RWPE2 (cell line): ENCODE data around the gene CCDC106.

ENCODE experiments used
- ATAC-seq: fragments of 200-7000 bp; cut with Tn5 transposase; 3 replicates; pipeline ENCODE4 v1.9.1; 2021; ENCODE audit warnings: low read depth
- DNase-seq: peaks from one replicate; pipeline ENCODE4 v3.0.0-alpha.2; 2020; ENCODE audit warnings: low spot score
- H3K27ac ChIP-seq: fragments of 450-650 bp; 2 replicates; pipeline ENCODE4 v1.5.1; 2017; ENCODE audit warnings: mild to moderate bottlenecking; ENCODE audit not compliant: poor library complexity, severe bottlenecking
- H3K27me3 ChIP-seq: fragments of 250-450 bp; sonication (Bioruptor Pico); 2 replicates; pipeline ENCODE4 v1.5.1; 2021; ENCODE audit warnings: mild to moderate bottlenecking, moderate library complexity; ENCODE audit not compliant: insufficient read depth, poor library complexity, severe bottlenecking
- H3K36me3 ChIP-seq: fragments of 250-450 bp; sonication (Bioruptor Pico); 2 replicates; pipeline ENCODE4 v1.5.1; 2020; ENCODE audit warnings: low read depth, mild to moderate bottlenecking, moderate library complexity
- H3K4me1 ChIP-seq: fragments of 250-450 bp; sonication (Bioruptor Pico); 2 replicates; pipeline ENCODE4 v1.5.1; 2021; ENCODE audit warnings: mild to moderate bottlenecking, moderate library complexity; ENCODE audit not compliant: insufficient read depth, poor library complexity, severe bottlenecking
- H3K4me3 ChIP-seq: fragments of 250-450 bp; sonication (Bioruptor Pico); 2 replicates; pipeline ENCODE4 v1.5.1; 2021; ENCODE audit warnings: mild to moderate bottlenecking, moderate library complexity; ENCODE audit not compliant: severe bottlenecking
- H3K9me3 ChIP-seq: fragments of 250-450 bp; sonication (Bioruptor Pico); 2 replicates; pipeline ENCODE4 v1.5.1; 2021; ENCODE audit warnings: mild to moderate bottlenecking, moderate library complexity; ENCODE audit not compliant: severe bottlenecking
- CTCF ChIP-seq: fragments of 450-650 bp; IDR thresholded peaks from one replicate; pipeline ENCODE4 v1.5.1; 2017; ENCODE audit warnings: mild to moderate bottlenecking, moderate library complexity; ENCODE audit not compliant: poor library complexity, severe bottlenecking

Gene CCDC106

GRCh38 chr19:55670280-55671053 lies 22.5 kb downstream of the CCDC106 start:
- Histone ChIP-seq H3K27ac (no peak overlapping the region), H3K27me3 (no peaks in the 10 kb centered on the region), H3K4me1 (no peaks in the 10 kb centered on the region), H3K9me3 (no peaks in the 10 kb centered on the region), H3K4me3 (no peak overlapping the region), H3K36me3 (peaks cover 76% of the 10 kb centered on the region)
- ATAC-seq, result no peak
- DNase-seq, result peak; percentile 95
- no peak for TF ChIP-seq CTCF

- Histone ChIP-seq H3K27ac (no peak overlapping the region), H3K4me3 (no peak overlapping the region), H3K9me3 (no peaks in the 10 kb centered on the region), H3K4me1 (peaks cover under 1% of the 10 kb centered on the region), H3K36me3 (peaks cover 73% of the 10 kb centered on the region), H3K27me3 (no peaks in the 10 kb centered on the region)
- no peak for DNase-seq
- ATAC-seq, result no peak
- TF ChIP-seq CTCF, result no peak
Measured at GRCh38 chr19:55671054-55671378, 23.0 kb downstream of the CCDC106 start.

- peaks cover 73% of the 10 kb centered on the region for H3K36me3 ChIP-seq
- DNase-seq (no peak), ATAC-seq (no peak)
- no peak overlapping the region for H3K4me3 ChIP-seq
- no peaks in the 10 kb centered on the region for H3K9me3 ChIP-seq
- H3K4me1 ChIP-seq, result peaks cover 13% of the 10 kb centered on the region
- H3K27ac ChIP-seq, result no peak overlapping the region
- no peaks in the 10 kb centered on the region for H3K27me3 ChIP-seq
- no peak for TF ChIP-seq CTCF
Measured at GRCh38 chr19:55672418-55672817, 24.4 kb downstream of the CCDC106 start.

GRCh38 chr19:55673465-55673864 lies 25.5 kb downstream of the CCDC106 start:
- ATAC-seq (no peak), DNase-seq (no peak)
- H3K9me3 ChIP-seq, result no peaks in the 10 kb centered on the region
- no peak for TF ChIP-seq CTCF
- H3K4me1 ChIP-seq, result peaks cover 13% of the 10 kb centered on the region
- no peak overlapping the region for H3K4me3 ChIP-seq
- H3K27ac ChIP-seq, result peak overlapping the region; percentile 59
- no peaks in the 10 kb centered on the region for H3K27me3 ChIP-seq
- H3K36me3 ChIP-seq, result peaks cover 77% of the 10 kb centered on the region

GRCh38 chr19:55673889-55674288 lies 25.9 kb downstream of the CCDC106 start:
- Histone ChIP-seq H3K4me1 (peaks cover 13% of the 10 kb centered on the region), H3K36me3 (peaks cover 77% of the 10 kb centered on the region), H3K4me3 (no peak overlapping the region), H3K27me3 (no peaks in the 10 kb centered on the region), H3K9me3 (no peaks in the 10 kb centered on the region), H3K27ac (peak overlapping the region; percentile 59)
- no peak for DNase-seq
- TF ChIP-seq CTCF, result no peak
- no peak for ATAC-seq
